HK-2 (cell line): ENCODE results near the gene SHC1.

Experiments
- DNase-seq: peaks from one replicate; pipeline ENCODE4 v3.0.0-alpha.2; 2018; ENCODE audit not compliant: unreplicated experiment

Gene SHC1, protein sequence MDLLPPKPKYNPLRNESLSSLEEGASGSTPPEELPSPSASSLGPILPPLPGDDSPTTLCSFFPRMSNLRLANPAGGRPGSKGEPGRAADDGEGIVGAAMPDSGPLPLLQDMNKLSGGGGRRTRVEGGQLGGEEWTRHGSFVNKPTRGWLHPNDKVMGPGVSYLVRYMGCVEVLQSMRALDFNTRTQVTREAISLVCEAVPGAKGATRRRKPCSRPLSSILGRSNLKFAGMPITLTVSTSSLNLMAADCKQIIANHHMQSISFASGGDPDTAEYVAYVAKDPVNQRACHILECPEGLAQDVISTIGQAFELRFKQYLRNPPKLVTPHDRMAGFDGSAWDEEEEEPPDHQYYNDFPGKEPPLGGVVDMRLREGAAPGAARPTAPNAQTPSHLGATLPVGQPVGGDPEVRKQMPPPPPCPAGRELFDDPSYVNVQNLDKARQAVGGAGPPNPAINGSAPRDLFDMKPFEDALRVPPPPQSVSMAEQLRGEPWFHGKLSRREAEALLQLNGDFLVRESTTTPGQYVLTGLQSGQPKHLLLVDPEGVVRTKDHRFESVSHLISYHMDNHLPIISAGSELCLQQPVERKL

DNA sequence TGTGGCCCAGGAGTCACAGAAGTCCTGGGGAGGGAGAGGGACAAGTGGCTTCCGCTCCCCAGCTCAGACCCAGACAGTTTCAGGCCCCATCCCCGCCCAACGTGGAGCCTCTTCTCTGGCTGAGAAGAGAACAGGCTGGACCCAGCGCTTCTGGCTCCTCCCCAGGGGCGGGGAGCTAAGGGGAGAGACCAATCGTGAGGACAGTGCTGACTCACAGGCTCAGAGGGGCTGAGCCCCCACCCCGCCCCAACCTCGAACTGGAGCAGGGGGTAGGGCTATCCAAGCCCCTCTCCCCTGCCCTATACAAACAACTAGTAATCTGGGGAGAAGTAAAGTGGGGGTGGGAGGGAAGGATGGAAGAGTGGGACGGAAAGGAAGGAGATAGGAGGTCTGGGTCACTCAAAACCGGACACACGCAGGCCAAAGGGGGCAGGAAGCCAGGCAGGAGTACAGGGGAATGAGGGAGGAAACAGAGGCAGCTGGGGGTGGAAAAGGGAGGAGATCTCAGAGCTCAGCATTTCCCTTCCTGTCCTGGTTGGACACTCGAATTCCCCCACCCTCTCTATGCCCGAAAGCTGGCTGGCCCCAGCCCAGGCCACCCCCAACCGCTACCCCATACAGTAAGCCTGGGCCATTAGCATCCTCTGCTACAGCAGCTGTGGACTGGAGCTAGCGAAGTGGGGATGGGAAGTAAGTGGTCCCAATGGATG is at the start of gene SHC1:
Gene SHC1, minus strand, starts transcription at position 117 of the 710 bp plus-strand sequence. CDS start 221 bp downstream, outside the sequence.
- peak; percentile 92 for DNase-seq

DNA sequence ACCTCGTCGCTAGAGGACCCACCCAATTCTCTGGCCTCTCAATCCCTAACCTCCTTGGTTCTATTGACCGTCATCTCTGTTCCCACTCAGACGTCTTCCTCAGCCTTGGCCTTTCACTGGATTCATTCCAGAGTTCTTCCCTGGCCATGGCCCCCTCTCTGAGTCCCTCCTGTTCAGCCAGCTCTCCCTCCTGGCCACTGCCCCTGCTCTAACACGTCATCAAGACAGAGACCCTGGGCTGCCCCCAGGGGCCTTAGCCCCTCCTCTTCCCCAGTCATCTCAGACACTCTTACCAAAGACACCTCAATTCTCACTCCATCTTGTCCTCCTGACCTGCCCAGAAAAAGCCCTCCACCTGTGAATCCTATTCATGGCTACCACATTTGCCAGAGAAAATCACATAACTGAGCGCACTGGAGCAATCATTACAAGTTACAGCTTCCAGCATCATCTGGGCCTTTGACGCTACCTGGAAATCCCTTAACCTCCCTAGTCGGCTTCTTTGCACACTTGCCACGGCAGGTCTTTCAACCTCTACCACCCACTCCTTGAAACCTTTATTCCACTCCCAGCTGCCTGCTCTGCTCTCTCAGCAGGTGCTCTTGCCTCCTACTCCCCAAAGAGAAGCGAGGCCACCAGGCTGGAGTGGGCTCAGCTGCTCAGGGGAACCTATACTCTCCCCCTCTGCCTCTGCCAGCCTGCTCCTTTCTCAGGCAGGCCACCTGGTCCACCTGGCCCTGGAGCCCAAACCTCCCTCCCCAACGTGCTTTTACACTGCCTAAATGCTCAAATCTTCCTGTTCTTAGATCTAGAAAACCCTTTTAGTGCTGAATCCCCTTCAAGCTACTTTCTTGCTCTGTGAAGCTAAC is 49.1 kb upstream of the SHC1 start:
- no peak for DNase-seq

GRCh38 chr1:155018617-155019348 is 48.2 kb upstream of the SHC1 start:
- no peak for DNase-seq

- no peak for DNase-seq
These were observed 47.4 kb upstream of the SHC1 start for GRCh38 chr1:155017946-155018316.

GRCh38 chr1:155017041-155017945 is 46.7 kb upstream of the SHC1 start:
- peak; percentile 96 for DNase-seq

- no peak for DNase-seq
These were observed 45.8 kb upstream of the SHC1 start for GRCh38 chr1:155016231-155016831.

DNA sequence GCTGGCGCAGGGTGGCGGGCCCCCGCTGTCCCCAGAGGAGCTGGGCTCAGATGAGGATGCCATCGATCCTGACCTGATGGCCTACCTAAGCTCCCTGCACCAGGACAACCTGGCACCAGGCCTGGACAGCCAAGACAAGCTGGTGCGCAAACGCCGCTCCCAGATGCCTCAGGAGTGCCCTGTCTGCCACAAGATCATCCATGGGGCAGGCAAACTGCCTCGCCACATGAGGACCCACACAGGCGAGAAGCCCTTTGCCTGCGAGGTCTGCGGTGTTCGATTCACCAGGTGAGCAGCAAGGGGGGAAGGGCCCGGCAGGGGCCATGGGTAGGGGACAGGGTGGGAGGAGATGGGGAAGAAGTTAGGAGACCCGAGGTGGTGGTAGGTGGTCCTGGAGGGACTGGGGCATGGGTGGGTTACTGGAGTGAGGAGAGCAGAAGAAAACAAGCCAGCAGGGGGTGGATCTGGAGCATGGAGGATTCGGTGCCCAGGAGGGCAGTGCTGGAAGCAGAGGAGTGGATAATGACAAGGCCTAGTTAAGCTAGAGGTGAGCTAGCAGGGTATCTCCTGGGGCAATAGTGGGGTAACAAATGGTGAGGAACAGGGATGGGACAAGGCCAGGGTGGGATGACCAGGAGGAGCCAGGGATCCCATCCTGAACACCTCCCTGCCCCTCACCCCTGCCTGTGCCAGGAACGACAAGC is 45.1 kb upstream of the SHC1 start:
- DNase-seq, result no peak

GRCh38 chr1:155014709-155015508 is 44.4 kb upstream of the SHC1 start:
- DNase-seq, result no peak

- no peak for DNase-seq
These were observed 43.1 kb upstream of the SHC1 start for GRCh38 chr1:155013632-155014031.

DNA sequence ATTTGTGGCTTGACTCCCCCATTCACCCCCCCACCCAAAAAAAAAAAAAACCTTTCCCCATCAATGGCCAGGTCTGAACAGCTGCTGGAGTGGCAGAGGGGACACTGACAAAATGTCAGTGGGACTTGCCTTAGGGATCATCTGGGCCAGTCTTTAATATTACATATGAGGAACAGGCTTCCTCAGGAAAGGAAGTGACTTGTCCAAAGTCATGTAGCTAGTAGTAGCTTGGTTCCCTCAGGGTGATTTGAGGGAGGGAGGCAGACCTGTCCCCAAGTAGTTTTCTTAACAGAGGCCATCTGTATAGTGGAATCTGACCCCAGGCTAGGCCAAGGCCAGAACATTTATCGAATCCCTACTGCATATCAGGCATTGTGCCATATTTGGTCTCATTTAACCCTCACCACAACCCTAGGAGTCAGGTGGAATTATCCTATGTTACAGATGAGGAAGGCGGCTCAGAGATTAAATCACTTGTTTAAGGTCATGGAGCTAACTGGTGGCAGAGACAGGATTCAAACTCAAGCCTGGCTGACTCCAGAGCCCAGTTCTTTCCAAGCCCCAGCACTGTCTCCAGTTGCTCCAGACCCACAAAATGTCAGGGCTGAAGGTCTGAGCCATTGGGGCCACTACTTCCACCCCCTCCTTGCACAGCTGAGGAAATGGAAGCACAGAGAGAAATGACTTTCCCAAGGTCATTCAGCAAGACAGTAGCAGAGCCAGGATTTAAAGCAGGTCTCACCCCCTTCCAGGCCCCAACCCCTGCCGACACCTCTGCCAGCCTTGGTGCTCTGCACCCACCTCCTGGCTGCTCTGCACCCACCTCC is 42.4 kb upstream of the SHC1 start:
- DNase-seq, result no peak

- DNase-seq, result no peak
These were observed 41.5 kb upstream of the SHC1 start for GRCh38 chr1:155012026-155012546.

- DNase-seq, result no peak
These were observed 41.0 kb upstream of the SHC1 start for GRCh38 chr1:155011437-155012025.

DNA sequence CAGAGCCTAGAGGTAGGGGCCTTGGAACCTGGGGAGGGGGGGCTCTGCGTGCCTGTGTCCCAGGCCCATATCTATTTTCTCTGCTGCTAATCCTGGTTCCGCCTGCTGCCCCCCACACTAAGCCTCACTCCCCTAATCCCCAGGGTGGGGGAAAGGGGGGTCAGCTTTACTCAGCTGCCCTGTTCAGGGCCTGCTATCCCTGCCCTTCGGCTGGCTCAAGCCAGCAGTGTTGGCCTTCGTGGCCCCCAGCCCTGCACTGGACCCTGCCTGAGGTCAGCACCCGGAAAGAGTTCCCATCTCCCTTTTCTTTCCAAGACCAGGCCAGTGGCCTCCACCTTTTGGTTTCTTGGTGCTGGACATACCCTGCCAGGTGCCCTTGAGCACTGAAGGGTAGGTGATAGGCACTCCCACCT is 40.5 kb upstream of the SHC1 start:
- DNase-seq, result no peak

DNA sequence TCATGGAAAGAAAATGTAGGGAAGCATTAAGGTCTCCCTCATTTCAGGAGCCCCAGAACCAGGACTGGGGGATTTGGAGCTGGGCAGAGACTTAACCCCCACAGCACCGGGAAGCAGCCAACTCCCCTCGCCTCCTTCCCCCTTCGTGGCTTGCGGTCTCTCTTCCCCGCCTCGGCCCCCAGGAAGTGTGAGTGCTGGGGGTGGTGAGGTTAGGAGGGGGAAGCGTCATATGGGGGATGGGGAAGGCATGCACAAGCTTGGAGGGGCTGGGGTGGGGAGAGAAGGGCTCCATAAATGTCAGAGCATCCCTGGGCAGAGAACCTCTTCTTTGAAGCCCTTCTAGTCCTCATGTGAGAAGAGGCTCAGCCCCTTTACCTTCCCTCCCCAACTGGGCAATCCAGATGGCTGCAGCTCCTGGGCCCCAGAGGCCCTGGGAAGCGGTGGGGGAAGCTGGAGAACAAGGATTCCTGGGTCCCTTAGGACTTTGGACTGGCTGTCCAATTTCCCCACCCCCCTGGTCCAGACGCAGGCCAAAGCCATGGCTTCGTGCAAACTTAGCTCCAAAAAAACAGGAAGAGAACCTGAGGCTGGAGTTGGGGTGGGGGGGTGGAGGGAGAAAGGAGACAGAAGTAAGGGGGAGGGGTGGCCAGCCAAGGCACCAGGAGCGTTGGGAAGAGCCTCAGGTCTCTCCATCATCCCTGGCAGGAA is 39.8 kb upstream of the SHC1 start:
- DNase-seq, result no peak

DNA sequence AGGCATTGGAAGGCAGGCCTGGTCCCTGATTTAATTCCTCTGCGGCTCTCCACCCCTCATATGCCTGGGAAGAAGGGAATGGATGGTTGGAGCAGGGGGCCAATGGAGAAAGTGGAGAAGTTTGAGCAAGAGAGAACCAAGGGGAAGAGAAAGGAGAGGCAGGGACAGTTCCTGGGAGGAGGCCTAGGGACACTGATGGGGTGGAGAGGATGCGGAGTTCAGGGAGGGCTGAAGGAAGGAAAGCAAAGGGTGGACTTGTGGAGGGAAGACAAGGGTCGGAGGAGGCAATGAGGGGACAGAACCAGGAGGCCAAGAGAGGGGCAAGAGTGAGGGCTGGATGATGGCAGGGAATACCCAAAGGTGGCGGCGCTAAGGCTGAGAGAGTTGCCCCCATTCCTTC is 39.2 kb upstream of the SHC1 start:
- DNase-seq, result no peak

- DNase-seq, result no peak
These were observed 38.7 kb upstream of the SHC1 start for GRCh38 chr1:155009221-155009711.
